ENCODE results near the gene MRPL2. TPM values are rescaled to one million over a fixed set of nuclear protein-coding genes. Genes with fewer than 3 reads are reported as not detected.

The MRPL2 gene
- total RNA-seq: 10 to 100 TPM; 87.4 to 99.8 TPM

DNA sequence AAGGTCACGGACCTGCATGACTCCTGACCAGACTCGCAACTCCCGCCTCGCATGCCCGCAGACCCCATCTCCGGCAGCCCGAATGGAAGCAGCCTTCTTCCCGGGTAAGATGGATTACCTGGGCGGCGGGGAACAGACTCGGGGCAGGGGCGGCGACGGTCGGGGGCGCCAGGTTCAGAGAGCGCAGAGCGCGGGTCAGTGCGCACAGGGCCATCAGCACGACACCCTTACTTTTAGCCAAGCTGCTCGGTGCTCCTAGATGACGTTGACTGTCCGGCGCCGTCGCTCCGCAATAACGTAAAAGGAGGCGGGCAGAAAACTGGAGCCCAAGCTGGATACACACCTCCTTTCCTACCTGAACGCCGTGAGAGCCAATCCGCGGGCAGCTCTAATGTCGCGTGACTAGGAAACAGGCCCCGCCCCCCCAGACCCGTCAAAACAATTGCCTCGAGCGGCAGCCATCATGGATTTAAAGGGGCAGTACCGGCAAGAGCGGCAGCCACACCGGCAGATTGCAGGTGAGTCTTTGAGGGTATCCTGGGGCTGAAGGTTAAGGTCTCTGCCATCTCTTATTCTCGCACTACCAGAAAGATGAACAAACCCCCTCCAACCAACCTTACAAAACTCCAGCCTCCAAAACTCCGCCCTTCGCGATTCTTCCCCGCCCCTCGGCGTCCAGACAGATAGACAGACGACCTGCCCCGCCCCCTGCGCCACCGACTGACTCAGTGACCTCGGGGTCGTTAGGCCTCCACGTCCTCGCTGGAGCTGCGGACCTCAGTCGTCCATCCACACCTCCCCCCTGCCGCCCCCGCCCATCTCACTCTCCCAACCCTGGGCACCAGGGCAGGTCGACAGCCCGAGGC lies at the start of gene MRPL2, which contains the start of gene KLC4:
MRPL2 (minus strand) TSS at position 267 of the 866 bp plus-strand sequence; CDS start at position 214, 53 bp downstream.
KLC4 (plus strand) TSS at position 464 of the 866 bp plus-strand sequence. CDS start 1,705 bp downstream, outside the sequence.
- DNase-seq (ENCODE audit: low spot score in 2 of 2): peak; percentile 90 to 97
- no peaks in the 10 kb centered on the region for H3K9me3 Mint-ChIP-seq
- peaks cover 7 to 11% of the 10 kb centered on the region in 2 donors for H3K36me3 Mint-ChIP-seq

GRCh38 chr6:43107344-43108062 lies 48.3 kb upstream of the MRPL2 start:
- DNase-seq (ENCODE audit: low spot score in 2 of 2) (no peak), ATAC-seq (no peak)
- Mint-ChIP-seq H3K9me3 (no peaks in the 10 kb centered on the region), H3K36me3 (no peaks in the 10 kb centered on the region), H3K27ac (no peak overlapping the region)

More for the DNA sequence above, at the start of gene MRPL2, which contains the start of gene KLC4:
- H3K27ac Mint-ChIP-seq: peak within 1 kb of the TSS; percentile 95 to 98
- ATAC-seq: peak; percentile 96 to 97

DNA sequence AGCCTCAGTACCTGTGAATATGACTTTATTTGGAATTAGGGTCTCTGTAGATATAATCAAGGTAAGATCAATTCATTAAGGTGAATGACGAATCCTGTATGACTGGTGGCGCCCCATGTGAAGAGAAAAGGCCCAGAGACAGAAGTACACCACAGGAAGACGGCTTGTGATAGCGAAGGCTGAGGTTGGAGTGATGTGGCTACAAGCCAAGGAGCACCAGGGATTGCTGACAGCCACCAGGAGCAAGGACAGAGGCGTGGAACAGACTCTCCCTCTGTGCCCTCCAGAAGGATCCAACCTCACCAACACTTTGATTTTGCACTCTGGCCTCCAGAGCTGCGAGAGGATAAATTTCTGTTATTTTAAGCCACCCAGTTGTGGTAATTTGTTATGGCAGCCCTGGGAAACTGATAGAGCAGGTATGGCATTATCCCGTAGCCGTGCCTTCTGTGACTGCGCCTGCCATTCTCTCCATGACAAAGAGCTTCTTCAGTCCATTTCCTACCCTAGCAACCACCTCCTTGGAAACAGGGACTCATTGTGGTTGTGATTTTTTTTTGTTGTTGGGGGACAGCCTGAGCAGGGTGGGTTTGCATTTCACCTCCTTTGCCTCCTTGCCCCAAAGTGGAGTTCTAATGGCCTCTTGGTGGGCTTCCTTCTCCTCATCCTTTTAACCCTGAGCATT lies 46.4 kb upstream of the MRPL2 start:
- no peak overlapping the region for H3K27ac Mint-ChIP-seq
- no peak for ATAC-seq
- no peaks in the 10 kb centered on the region for H3K9me3 Mint-ChIP-seq
- DNase-seq (ENCODE audit: low spot score in 2 of 2): no peak
- no peaks in the 10 kb centered on the region for H3K36me3 Mint-ChIP-seq

- H3K27ac Mint-ChIP-seq: no peak overlapping the region
Observed at GRCh38 chr6:43103253-43103876, 44.1 kb upstream of the MRPL2 start.

DNA sequence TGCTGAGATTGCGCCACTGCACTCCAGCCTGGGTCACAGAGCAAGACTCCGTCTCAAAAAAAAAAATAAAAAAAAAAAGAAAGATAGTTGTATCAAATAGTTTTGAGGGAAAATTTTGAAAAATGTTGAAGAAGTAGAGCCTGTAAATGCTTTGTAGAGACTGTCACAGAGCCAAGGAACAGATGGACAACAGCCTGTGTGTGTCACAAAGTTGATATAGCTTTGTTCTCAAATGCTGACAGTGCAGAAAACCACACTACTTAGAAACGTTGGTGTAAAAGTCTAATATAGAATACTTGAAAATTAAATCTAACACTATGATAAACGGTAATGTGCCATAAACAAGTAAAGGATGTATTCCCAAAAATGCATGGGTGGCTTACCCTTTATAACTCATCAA lies 42.3 kb upstream of the MRPL2 start:
- Mint-ChIP-seq H3K9me3 (no peaks in the 10 kb centered on the region), H3K27ac (no peak overlapping the region), H3K36me3 (no peaks in the 10 kb centered on the region)
- ATAC-seq (no peak), DNase-seq (ENCODE audit: low spot score in 2 of 2) (no peak)

More at GRCh38 chr6:43103253-43103876, 44.1 kb upstream of the MRPL2 start:
- Mint-ChIP-seq H3K36me3 (no peaks in the 10 kb centered on the region), H3K9me3 (no peaks in the 10 kb centered on the region)
- DNase-seq (ENCODE audit: low spot score in 2 of 2) (no peak), ATAC-seq (no peak)

DNA sequence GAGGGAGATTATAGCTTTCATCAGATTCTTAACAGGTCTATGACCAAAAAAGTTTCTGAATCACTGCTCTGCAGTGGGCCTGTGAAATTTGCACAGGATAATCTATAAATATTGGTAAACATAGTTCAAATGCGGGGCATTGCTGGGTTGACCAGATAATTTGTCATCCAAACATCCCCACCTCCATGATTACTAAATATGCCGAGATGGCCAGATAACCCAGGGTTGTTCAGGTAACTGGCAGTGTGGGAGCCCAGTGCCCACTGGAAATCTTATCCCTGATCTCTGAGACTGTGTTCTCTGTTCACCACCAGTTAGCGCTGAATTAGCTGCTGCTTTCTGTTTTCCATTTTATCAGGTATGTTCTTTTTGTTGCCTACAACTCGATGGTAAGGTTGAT lies 38.3 kb upstream of the MRPL2 start:
- no peaks in the 10 kb centered on the region for H3K9me3 Mint-ChIP-seq
- ATAC-seq (no peak), DNase-seq (ENCODE audit: low spot score in 2 of 2) (no peak)
- H3K36me3 Mint-ChIP-seq: no peaks in the 10 kb centered on the region
- no peak overlapping the region for H3K27ac Mint-ChIP-seq

DNA sequence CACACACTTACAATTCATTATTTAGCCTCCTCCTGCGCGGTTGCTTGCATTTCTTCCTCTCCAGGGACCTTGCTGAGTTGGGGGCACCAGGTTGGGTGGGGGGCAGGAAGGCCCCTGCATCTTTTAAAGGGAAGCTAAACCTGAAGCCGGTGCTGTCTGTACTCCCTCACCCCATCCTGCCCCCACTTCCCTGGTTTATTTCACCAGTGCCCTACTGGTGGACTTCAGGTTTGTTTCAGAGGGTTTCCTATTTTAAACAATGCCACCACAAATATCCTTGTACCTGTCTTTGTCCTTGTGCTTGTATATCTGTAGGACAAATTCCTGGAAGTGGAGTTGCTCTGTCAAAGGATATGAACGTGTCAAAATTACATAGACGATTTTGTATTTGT lies 37.9 kb upstream of the MRPL2 start:
- Mint-ChIP-seq H3K9me3 (no peaks in the 10 kb centered on the region), H3K27ac (peak overlapping the region in 1 of 2 donors; percentile 39), H3K36me3 (no peaks in the 10 kb centered on the region)
- ATAC-seq (no peak), DNase-seq (ENCODE audit: low spot score in 2 of 2) (no peak)

- DNase-seq (ENCODE audit: low spot score in 2 of 2) (no peak), ATAC-seq (no peak)
- Mint-ChIP-seq H3K27ac (peak overlapping the region in 1 of 2 donors; percentile 13), H3K9me3 (no peaks in the 10 kb centered on the region), H3K36me3 (no peaks in the 10 kb centered on the region)
Observed at GRCh38 chr6:43096451-43097097, 37.3 kb upstream of the MRPL2 start.

GRCh38 chr6:43095939-43096338 lies 36.7 kb upstream of the MRPL2 start:
- ATAC-seq (no peak), DNase-seq (ENCODE audit: low spot score in 2 of 2) (no peak)
- Mint-ChIP-seq H3K27ac (peak overlapping the region in 1 of 2 donors; percentile 13), H3K9me3 (no peaks in the 10 kb centered on the region), H3K36me3 (no peaks in the 10 kb centered on the region)

- DNase-seq (ENCODE audit: low spot score in 2 of 2): no peak
- H3K27ac Mint-ChIP-seq: peak overlapping the region in 1 of 2 donors; percentile 58
- H3K9me3 Mint-ChIP-seq: no peaks in the 10 kb centered on the region
- peak; percentile 44 to 94 for ATAC-seq
- H3K36me3 Mint-ChIP-seq: no peaks in the 10 kb centered on the region
Observed at GRCh38 chr6:43093436-43094289, 34.4 kb upstream of the MRPL2 start.

GRCh38 chr6:43092635-43093034 lies 33.4 kb upstream of the MRPL2 start:
- ATAC-seq: no peak
- Mint-ChIP-seq H3K36me3 (no peaks in the 10 kb centered on the region), H3K9me3 (no peaks in the 10 kb centered on the region), H3K27ac (no peak overlapping the region)
- no peak for DNase-seq (ENCODE audit: low spot score in 2 of 2)

DNA sequence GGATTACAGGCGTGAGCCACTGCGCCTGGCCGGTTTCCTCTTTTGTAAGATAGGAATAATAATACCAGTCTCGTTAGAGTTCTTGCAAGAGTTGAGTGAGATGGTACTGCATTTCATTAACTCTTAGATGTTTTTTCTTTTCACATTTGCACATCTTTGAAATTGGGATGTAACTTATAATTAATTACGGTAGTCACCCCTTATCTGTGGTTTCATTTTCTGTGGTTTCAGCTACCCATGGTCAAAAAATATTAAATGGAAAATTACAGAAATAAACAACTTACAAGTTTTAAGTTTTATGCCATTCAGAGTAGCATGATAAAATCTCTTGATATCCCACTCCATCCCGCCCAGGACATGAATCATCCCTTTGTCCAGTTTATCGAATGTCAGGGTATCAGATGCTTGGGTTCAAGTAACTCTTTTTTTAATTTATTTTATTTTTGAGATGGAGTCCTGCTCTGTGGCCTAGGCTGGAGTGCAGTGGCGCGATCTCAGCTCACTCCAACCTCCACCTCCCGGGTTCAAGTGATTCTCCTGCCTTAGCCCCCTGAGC lies 32.3 kb upstream of the MRPL2 start:
- no peak for DNase-seq (ENCODE audit: low spot score in 2 of 2)
- no peaks in the 10 kb centered on the region for H3K9me3 Mint-ChIP-seq
- no peaks in the 10 kb centered on the region for H3K36me3 Mint-ChIP-seq
- no peak for ATAC-seq
- H3K27ac Mint-ChIP-seq: no peak overlapping the region

GRCh38 chr6:43091020-43091419 lies 31.8 kb upstream of the MRPL2 start:
- ATAC-seq (no peak), DNase-seq (ENCODE audit: low spot score in 2 of 2) (no peak)
- Mint-ChIP-seq H3K36me3 (no peaks in the 10 kb centered on the region), H3K27ac (no peak overlapping the region), H3K9me3 (no peaks in the 10 kb centered on the region)

DNA sequence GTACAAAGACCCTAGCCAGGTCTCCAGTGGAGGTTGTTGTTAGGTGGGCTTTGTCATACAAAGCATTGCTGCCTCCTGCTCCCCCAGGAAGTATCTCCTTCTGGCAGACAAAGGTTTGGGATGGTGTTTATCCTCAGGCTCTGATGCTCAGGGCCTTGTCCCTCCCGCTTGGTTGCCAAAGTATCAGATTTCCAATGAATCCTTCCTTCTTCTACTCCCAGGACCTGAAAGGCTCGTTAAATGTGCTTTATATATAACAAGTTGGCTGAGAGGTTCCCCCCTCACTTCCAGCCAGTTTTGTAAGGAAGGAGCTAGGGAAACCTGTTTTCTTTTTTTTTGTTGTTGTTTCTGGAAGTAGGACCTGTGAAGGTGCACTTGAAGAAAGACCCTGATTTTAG lies 31.3 kb upstream of the MRPL2 start:
- Mint-ChIP-seq H3K27ac (no peak overlapping the region), H3K9me3 (no peaks in the 10 kb centered on the region), H3K36me3 (no peaks in the 10 kb centered on the region)
- no peak for ATAC-seq
- no peak for DNase-seq (ENCODE audit: low spot score in 2 of 2)
